HepG2 (cell line): ENCODE measurements around the gene DSG4. TPM values are rescaled to one million over a fixed set of nuclear protein-coding genes. Genes with fewer than 3 reads are reported as not detected.
A peak's percentile ranks its signal among the peaks of the same experiment; 100 is the strongest.

Source experiments
- ATAC-seq: fragments of 200-7000 bp; cut with Tn5 transposase; 3 replicates; pipeline ENCODE4 v1.9.1; 2020; ENCODE audit warnings: mild to moderate bottlenecking, moderate library complexity
- BruUV-seq: library from RNA; stranded (reverse); fragments of 400-500 nt; replicated peaks from 2 replicates; lab custom pipeline; 2021; lab: Mats Ljungman, UMichigan
- CTCF ChIA-PET: fragments of 300-600 bp; formaldehyde crosslinking; extraction: SDS; loops from one replicate; lab custom pipeline; 2021; ENCODE audit warnings: low total read pairs, inconsistent platforms, low intra/inter-chr PET ratio; lab: Yijun Ruan, JAX
- POLR2A ChIA-PET: fragments of 350-600 bp; sonication (Branson Sonifier 250); formaldehyde crosslinking; loops from one replicate; lab custom pipeline; 2020; ENCODE audit warnings: antibody characterized with exemption, inconsistent platforms; lab: Yijun Ruan, JAX
- DNase-seq: peaks from one replicate; pipeline ENCODE4 v3.0.0-alpha.2; 2015; ENCODE audit warnings: low spot score
- FAIRE-seq: peaks from 3 replicates; lab custom pipeline; 2011; peaks lifted over from hg19 to GRCh38; lab: Jason Lieb, UNC
- H2AFZ ChIP-seq: one replicate; pipeline ENCODE4 v1.6.1; 2011; ENCODE audit warnings: low read length, inconsistent platforms
- H3K27ac ChIP-seq: fragments of 300-600 bp; 3 replicates; pipeline ENCODE4 v1.8.0; 2011; ENCODE audit warnings: mixed run types, mild to moderate bottlenecking, mixed read lengths, low read length, inconsistent platforms; ENCODE audit not compliant: insufficient read depth; ENCODE audit errors: extremely low read length
- H3K27me3 ChIP-seq, 2 experiments: fragments of 200-600 bp in 1 of 2; 2 replicates in 1 of 2; 3 replicates in 1 of 2; pipeline versions ENCODE4 v1.6.0 to v1.8.0; 2011; ENCODE audit warnings: low read length in 2 of 2, mild to moderate bottlenecking in 2 of 2, moderate library complexity in 2 of 2, inconsistent platforms in 1 of 2; ENCODE audit not compliant: insufficient read depth in 2 of 2, control insufficient read depth in 1 of 2
- H3K36me3 ChIP-seq, 2 experiments: fragments of 200-600 bp in 1 of 2; replicated peaks in 1 of 2; 2 replicates in 1 of 2; 3 replicates in 1 of 2; pipeline versions ENCODE4 v1.5.1 to v1.8.0; 2011; ENCODE audit warnings: low read length in 2 of 2, inconsistent platforms in 1 of 2; ENCODE audit not compliant: insufficient read depth in 2 of 2, control insufficient read depth in 1 of 2
- H3K4me1 ChIP-seq: 2 replicates; pipeline ENCODE4 v1.5.1; 2012; ENCODE audit warnings: low read length, inconsistent platforms; ENCODE audit not compliant: insufficient read depth
- H3K4me2 ChIP-seq: 2 replicates; pipeline ENCODE4 v1.6.0; 2011; ENCODE audit warnings: low read depth, low read length, inconsistent platforms
- H3K4me3 ChIP-seq, 3 experiments: fragments of 200-600 bp in 1 of 3; sonication (generic), shearing (Covaris generic) in 1 of 3; replicated peaks in 1 of 3; 2 replicates each; pipeline ENCODE4 v1.5.1; 2011 to 2016; ENCODE audit warnings: low read length in 3 of 3, inconsistent platforms in 2 of 3, low read depth in 2 of 3, mild to moderate bottlenecking in 2 of 3, control low read depth in 1 of 3, mixed read lengths in 1 of 3; ENCODE audit not compliant: insufficient read depth in 1 of 3
- H3K79me2 ChIP-seq: one replicate; pipeline ENCODE4 v1.6.1; 2011; ENCODE audit warnings: low read length, inconsistent platforms; ENCODE audit not compliant: insufficient read depth
- H3K9ac ChIP-seq: 2 replicates; pipeline ENCODE4 v1.6.0; 2011; ENCODE audit warnings: mild to moderate bottlenecking, low read depth, low read length, inconsistent platforms; ENCODE audit not compliant: insufficient read depth
- H3K9me3 ChIP-seq: 2 replicates; pipeline ENCODE4 v1.5.1; 2012; ENCODE audit warnings: mild to moderate bottlenecking, low read length
- H4K20me1 ChIP-seq: 2 replicates; pipeline ENCODE4 v1.6.0; 2011; ENCODE audit warnings: inconsistent platforms, mild to moderate bottlenecking, low read length, moderate library complexity; ENCODE audit not compliant: insufficient read depth
- ARNT2 ChIP-seq: sonication (generic); formaldehyde crosslinking; IDR thresholded peaks from 2 replicates; pipeline ENCODE4 v1.8.0; 2022; ENCODE audit warnings: mild to moderate bottlenecking, low read depth, missing genetic modification reagents, moderate library complexity
- FLYWCH1 ChIP-seq: sonication (generic); formaldehyde crosslinking; IDR thresholded peaks from 2 replicates; pipeline ENCODE4 v1.8.1; 2023; ENCODE audit warnings: mild to moderate bottlenecking, missing genetic modification reagents
- FOXP1 ChIP-seq, 2 experiments: fragments of 450-650 bp in 1 of 2; IDR thresholded peaks; 2 replicates each; pipeline ENCODE4 v1.6.1; 2017 to 2018; ENCODE audit warnings: antibody characterized with exemption in 1 of 2
- MAFF ChIP-seq: IDR thresholded peaks from 2 replicates; pipeline ENCODE4 v1.6.1; 2011; ENCODE audit warnings: low read depth, low read length, improper control_type of control experiment
- WGBS: methylation state at CpG from one replicate; pipeline ENCODE4 v1.1.6; 2017; ENCODE audit warnings: low lambda C conversion rate; 5-methylcytosine and 5-hydroxymethylcytosine counted together
- in situ Hi-C: cut with HindIII; loops from 2 replicates; pipeline ENCODE4 v1.10.0; 2017; ENCODE audit warnings: low pct_unique_long_range_greater_than_20kb; ENCODE audit not compliant: extremely low pct_ligation_motif_present
- intact Hi-C: fragments of 100-400 bp; cut with micrococcal nuclease; formaldehyde crosslinking; loops from one replicate; pipeline ENCODE4 v1.10.0; 2022; ENCODE audit not compliant: unreplicated experiment
- polyA plus RNA-seq, 8 experiments: library from polyadenylated mRNA; depleted of rRNA in 3 of 8; stranded (reverse) in 7 of 8; unstranded in 1 of 8; fragments of >200 nt; fragmentation: Illumina TruSeq in 4 of 8; extraction: Trizol in 4 of 8; gene quantifications; 2 replicates each; pipeline versions ENCODE4 v1.2.1 to v1.2.3, GENCODE V29; 2011 to 2016; ENCODE audit warnings: low read depth in 4 of 8, missing spikeins in 1 of 8, mixed read lengths in 1 of 8; ENCODE audit not compliant: insufficient read depth in 1 of 8
- total RNA-seq, 5 experiments: library from RNA; depleted of rRNA; stranded (reverse); fragments of >200 nt; fragmentation: Illumina TruSeq; extraction: Trizol; gene quantifications; 2 replicates each; pipeline ENCODE4 v1.2.3, GENCODE V29; 2016; ENCODE audit warnings: low read depth in 1 of 5
- TF ChIP-seq, protein P1 (sequence below): sonication (generic); formaldehyde crosslinking; IDR thresholded peaks from 2 replicates; pipeline ENCODE4 v1.5.0; 2020; ENCODE audit warnings: mild to moderate bottlenecking, missing genetic modification reagents
- TF ChIP-seq, protein P2 (sequence below): sonication (generic); formaldehyde crosslinking; IDR thresholded peaks from one replicate; pipeline ENCODE4 v1.5.1; 2020; ENCODE audit warnings: mild to moderate bottlenecking, missing genetic modification reagents; ENCODE audit errors: not compliant biosample characterization

DSG4 gene
- total and polyA plus RNA-seq, 2 of the 13 experiments (the other 11 are each of a cell fraction or from before 2014, with no cell fraction given), result 0.07 TPM; not detected in 1

DNA sequence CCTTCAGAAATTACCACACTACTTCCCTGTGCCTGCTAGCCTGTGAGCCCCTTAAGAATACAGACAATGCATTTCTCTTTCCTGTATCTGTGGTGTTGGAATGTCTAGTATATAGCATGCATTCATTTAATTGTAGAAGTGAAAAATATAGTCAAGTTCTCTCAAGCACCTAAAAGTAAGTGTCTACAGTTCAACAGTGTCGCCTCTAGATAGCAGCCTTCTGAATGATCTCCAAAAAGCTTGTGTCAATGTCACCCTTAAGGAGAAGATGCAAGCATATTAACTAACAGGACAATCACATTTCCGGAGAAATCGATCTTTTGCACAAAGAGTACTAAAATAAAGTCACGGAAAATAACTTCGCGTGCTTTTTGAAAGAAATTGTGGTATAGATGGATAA is 43.5 kb downstream of the DSG4 start:
- in situ Hi-C loops (no loop called here), intact Hi-C loops (loop anchor here (10.0 kb wide), 1 partner anchor 425 kb away; no protein-coding TSS in a partner anchor)
- no peak for TF ChIP-seq FLYWCH1 (CRISPR knock-in tag)
- TF ChIP-seq, protein P1, sequence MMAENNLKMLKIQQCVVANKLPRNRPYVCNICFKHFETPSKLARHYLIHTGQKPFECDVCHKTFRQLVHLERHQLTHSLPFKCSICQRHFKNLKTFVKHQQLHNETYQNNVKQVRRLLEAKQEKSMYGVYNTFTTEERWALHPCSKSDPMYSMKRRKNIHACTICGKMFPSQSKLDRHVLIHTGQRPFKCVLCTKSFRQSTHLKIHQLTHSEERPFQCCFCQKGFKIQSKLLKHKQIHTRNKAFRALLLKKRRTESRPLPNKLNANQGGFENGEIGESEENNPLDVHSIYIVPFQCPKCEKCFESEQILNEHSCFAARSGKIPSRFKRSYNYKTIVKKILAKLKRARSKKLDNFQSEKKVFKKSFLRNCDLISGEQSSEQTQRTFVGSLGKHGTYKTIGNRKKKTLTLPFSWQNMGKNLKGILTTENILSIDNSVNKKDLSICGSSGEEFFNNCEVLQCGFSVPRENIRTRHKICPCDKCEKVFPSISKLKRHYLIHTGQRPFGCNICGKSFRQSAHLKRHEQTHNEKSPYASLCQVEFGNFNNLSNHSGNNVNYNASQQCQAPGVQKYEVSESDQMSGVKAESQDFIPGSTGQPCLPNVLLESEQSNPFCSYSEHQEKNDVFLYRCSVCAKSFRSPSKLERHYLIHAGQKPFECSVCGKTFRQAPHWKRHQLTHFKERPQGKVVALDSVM (CRISPR knock-in tag), result no peak
- peak overlapping the region; percentile 38; the same call in 1 of the 2 replicates for H3K4me2 ChIP-seq
- POLR2A ChIA-PET, result interaction anchor here (1.2 kb wide), 1 partner anchor 17 kb away, joined by 4 read pairs; no protein-coding TSS in a partner anchor
- no TSS peak for BruUV-seq
- H3K9me3 ChIP-seq, result no peaks in the 10 kb centered on the region
- DNase-seq (no peak), FAIRE-seq (no peak), ATAC-seq (no peak)
- H3K27me3 ChIP-seq, result no peaks in the 10 kb centered on the region
- no peak overlapping the region for H3K9ac ChIP-seq
- H3K27ac ChIP-seq, result no peak overlapping the region
- H3K36me3 ChIP-seq, result no peaks in the 10 kb centered on the region
- no peaks in the 10 kb centered on the region for H4K20me1 ChIP-seq
- H2AFZ ChIP-seq, result no peak overlapping the region
- CTCF ChIA-PET, result no interaction called here
- no peak overlapping the region for H3K4me3 ChIP-seq
- no peaks in the 10 kb centered on the region for H3K79me2 ChIP-seq
- 83% methylated on average over 6 of the region's 6 CpGs for WGBS
- H3K4me1 ChIP-seq, result peaks cover 8% of the 10 kb centered on the region; the same call in 1 of the 2 replicates

DNA sequence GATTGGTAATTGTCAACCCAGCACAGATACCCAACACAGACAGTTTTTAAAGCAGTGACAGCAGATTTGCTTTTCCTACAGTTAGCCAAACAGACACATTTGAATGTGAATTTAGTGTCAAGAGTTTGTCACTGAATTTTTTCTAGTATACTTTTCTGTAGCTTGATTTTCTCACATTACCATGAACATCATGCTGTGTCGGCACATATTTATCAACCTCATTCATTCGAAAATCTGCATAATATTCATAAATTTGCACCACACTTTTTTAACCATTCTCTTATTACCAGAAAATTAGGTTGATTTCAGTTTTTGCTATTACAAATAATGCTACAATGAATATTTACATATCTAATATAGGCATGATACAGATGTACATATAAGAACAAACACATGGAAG is 43.9 kb downstream of the DSG4 start:
- peaks cover 8% of the 10 kb centered on the region; the same call in 1 of the 2 replicates for H3K4me1 ChIP-seq
- H3K9ac ChIP-seq, result no peak overlapping the region
- no TSS peak for BruUV-seq
- FAIRE-seq (peak; percentile 28), ATAC-seq (no peak), DNase-seq (no peak)
- H3K27me3 ChIP-seq, result no peaks in the 10 kb centered on the region
- WGBS, result 53% methylated on average over 2 of the region's 2 CpGs
- POLR2A ChIA-PET, result interaction anchor here (1.2 kb wide), 1 partner anchor 18 kb away, joined by 4 read pairs; no protein-coding TSS in a partner anchor
- CTCF ChIA-PET, result no interaction called here
- in situ Hi-C loops, result no loop called here
- intact Hi-C loops, result loop anchor here (10.0 kb wide), 1 partner anchor 426 kb away; no protein-coding TSS in a partner anchor
- no peak overlapping the region for H3K27ac ChIP-seq
- no peak overlapping the region for H3K4me2 ChIP-seq
- H2AFZ ChIP-seq, result no peak overlapping the region
- no peaks in the 10 kb centered on the region for H4K20me1 ChIP-seq
- H3K9me3 ChIP-seq, result no peaks in the 10 kb centered on the region
- no peak overlapping the region for H3K4me3 ChIP-seq
- no peaks in the 10 kb centered on the region for H3K79me2 ChIP-seq
- no peaks in the 10 kb centered on the region for H3K36me3 ChIP-seq
- peak; percentile 72 for TF ChIP-seq MAFF
- no peak for TF ChIP-seq ARNT2
- TF ChIP-seq, protein P2, sequence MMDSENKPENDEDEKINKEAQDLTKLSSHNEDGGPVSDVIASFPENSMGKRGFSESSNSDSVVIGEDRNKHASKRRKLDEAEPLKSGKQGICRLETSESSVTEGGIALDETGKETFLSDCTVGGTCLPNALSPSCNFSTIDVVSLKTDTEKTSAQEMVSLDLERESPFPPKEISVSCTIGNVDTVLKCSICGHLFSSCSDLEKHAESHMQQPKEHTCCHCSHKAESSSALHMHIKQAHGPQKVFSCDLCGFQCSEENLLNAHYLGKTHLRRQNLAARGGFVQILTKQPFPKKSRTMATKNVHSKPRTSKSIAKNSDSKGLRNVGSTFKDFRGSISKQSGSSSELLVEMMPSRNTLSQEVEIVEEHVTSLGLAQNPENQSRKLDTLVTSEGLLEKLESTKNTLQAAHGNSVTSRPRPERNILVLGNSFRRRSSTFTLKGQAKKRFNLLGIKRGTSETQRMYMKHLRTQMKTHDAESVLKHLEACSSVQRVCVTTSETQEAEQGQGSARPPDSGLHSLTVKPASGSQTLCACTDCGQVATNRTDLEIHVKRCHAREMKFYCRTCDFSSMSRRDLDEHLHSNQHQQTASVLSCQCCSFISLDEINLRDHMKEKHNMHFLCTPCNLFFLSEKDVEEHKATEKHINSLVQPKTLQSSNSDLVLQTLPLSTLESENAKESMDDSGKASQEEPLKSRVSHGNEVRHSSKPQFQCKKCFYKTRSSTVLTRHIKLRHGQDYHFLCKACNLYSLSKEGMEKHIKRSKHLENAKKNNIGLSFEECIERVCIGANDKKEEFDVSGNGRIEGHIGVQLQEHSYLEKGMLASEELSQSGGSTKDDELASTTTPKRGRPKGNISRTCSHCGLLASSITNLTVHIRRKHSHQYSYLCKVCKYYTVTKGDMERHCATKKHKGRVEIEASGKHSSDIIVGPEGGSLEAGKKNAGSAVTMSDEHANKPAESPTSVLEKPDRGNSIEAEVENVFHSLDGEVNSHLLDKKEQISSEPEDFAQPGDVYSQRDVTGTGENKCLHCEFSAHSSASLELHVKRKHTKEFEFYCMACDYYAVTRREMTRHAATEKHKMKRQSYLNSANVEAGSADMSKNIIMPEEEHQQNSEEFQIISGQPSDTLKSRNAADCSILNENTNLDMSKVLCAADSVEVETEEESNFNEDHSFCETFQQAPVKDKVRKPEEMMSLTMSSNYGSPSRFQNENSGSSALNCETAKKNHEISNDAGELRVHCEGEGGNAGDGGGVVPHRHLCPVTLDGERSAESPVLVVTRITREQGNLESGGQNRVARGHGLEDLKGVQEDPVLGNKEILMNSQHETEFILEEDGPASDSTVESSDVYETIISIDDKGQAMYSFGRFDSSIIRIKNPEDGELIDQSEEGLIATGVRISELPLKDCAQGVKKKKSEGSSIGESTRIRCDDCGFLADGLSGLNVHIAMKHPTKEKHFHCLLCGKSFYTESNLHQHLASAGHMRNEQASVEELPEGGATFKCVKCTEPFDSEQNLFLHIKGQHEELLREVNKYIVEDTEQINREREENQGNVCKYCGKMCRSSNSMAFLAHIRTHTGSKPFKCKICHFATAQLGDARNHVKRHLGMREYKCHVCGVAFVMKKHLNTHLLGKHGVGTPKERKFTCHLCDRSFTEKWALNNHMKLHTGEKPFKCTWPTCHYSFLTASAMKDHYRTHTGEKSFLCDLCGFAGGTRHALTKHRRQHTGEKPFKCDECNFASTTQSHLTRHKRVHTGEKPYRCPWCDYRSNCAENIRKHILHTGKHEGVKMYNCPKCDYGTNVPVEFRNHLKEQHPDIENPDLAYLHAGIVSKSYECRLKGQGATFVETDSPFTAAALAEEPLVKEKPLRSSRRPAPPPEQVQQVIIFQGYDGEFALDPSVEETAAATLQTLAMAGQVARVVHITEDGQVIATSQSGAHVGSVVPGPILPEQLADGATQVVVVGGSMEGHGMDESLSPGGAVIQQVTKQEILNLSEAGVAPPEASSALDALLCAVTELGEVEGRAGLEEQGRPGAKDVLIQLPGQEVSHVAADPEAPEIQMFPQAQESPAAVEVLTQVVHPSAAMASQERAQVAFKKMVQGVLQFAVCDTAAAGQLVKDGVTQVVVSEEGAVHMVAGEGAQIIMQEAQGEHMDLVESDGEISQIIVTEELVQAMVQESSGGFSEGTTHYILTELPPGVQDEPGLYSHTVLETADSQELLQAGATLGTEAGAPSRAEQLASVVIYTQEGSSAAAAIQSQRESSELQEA (CRISPR knock-in tag), result no peak
- no peak for TF ChIP-seq FOXP1 (IDR thresholded peaks at IDR 0.05)
- no peak for TF ChIP-seq FOXP1 (CRISPR knock-in tag; IDR thresholded peaks at IDR 0.05)
